Measurements from ENCODE around the gene SSH2. TPM values are rescaled to one million over a fixed set of nuclear protein-coding genes. Genes with fewer than 3 reads are reported as not detected.

Gene SSH2
- total RNA-seq, 1 experiment from 2014 or later, result 14.6 TPM

- no peak overlapping the region for H2BK120ac ChIP-seq (ENCODE audit: low read depth, low read length, poor library complexity, severe bottlenecking)
These were observed 349.9 kb downstream of the SSH2 start for GRCh38 chr17:29579866-29580771.

More at GRCh38 chr17:29579866-29580771, 349.9 kb downstream of the SSH2 start:
- Mint-ChIP-seq H3K9me3 (no peaks in the 10 kb centered on the region), H3K4me3 (peak overlapping the region in 1 of 2 experiments; percentile 12; a peak in 1 of 5 replicates), H3K27ac (peak overlapping the region in 2 of 3 experiments; percentile 62 to 93; a peak in 3 of 7 replicates), H3K27me3 (ENCODE audit: low read depth) (no peaks in the 10 kb centered on the region), H3K36me3 (ENCODE audit: insufficient read depth in 1 of 3, low read depth in 3 of 3) (peaks cover 25 to 66% (median 50%) of the 10 kb centered on the region in 3 experiments), H3K4me1 (peaks cover 14 to 19% of the 10 kb centered on the region in 2 experiments)
- Histone ChIP-seq H3K14ac (ENCODE audit: insufficient read depth, low read length) (no peak overlapping the region), H4K8ac (replicated peaks; ENCODE audit: insufficient read length, low read depth, low read length) (no peak overlapping the region), H3K56ac (ENCODE audit: insufficient read length, low read depth, low read length) (no peak overlapping the region), H4K5ac (ENCODE audit: insufficient read length, low read depth, low read length) (no peak overlapping the region), H2BK15ac (ENCODE audit: low read depth, low read length) (no peak overlapping the region), H4K20me1 (ENCODE audit: control insufficient read depth, insufficient read depth, insufficient read length) (peaks cover 2% of the 10 kb centered on the region), H2BK5ac (ENCODE audit: insufficient read length, low read length) (no peak overlapping the region), H3K23ac (ENCODE audit: insufficient read length, low read depth, low read length) (no peak overlapping the region), H2BK20ac (ENCODE audit: low read depth, low read length, poor library complexity, severe bottlenecking) (no peak overlapping the region), H3T11ph (ENCODE audit: low read length) (no peak overlapping the region), H3K23me2 (ENCODE audit: insufficient read length, low read depth, low read length, poor library complexity, severe bottlenecking) (no peaks in the 10 kb centered on the region), H3K9me3 (ENCODE audit: control insufficient read depth, low read depth, low read length) (no peaks in the 10 kb centered on the region), H2AFZ (ENCODE audit: low read length) (no peak overlapping the region), H2AK5ac (ENCODE audit: insufficient read length, low read length) (no peak overlapping the region), H3K79me1 (ENCODE audit: insufficient read depth, low read depth, low read length, poor library complexity, severe bottlenecking) (no peaks in the 10 kb centered on the region), H3K9ac (ENCODE audit: extremely low read depth, insufficient read length, low read length) (no peak overlapping the region), H3K79me2 (ENCODE audit: insufficient read depth, low read length) (0 out of 2 replicates have a peak, but pooled peaks cover 1% of the 10 kb centered on the region), H2BK12ac (ENCODE audit: insufficient read length, low read depth, low read length) (no peak overlapping the region), H3K27ac (ENCODE audit: insufficient read length, low read depth, low read length) (no peak overlapping the region), H3K4ac (ENCODE audit: low read depth, low read length) (no peak overlapping the region), H3K27me3 (ENCODE audit: insufficient read depth, low read length) (no peaks in the 10 kb centered on the region), H3K4me1 (ENCODE audit: insufficient read depth, low read length) (peaks cover 4% of the 10 kb centered on the region; the same call in 1 of the 2 replicates), H4K91ac (ENCODE audit: insufficient read length, low read depth, low read length) (no peak overlapping the region), H3K4me2 (ENCODE audit: insufficient read depth, insufficient read length, low read length) (no peak overlapping the region), H3K18ac (ENCODE audit: insufficient read length, low read depth, low read length) (no peak overlapping the region)
- peak; percentile 89 for TF ChIP-seq CTCF (conservative IDR thresholded peaks at IDR 0.05)
- peak; percentile 91 for DNase-seq
- WGBS (ENCODE audit: extremely low coverage, insufficient read length, low lambda C conversion rate), result no CpG with 5 or more reads among the region's 15 CpGs

Measured in H9 (cell line).